GM10266 (cell line): ENCODE data around the gene PCDH9.

Source experiments
- DNase-seq: peaks from one replicate; pipeline ENCODE4 v3.0.0; 2012; ENCODE audit errors: extremely low spot score
- CTCF ChIP-seq: IDR thresholded peaks from 2 replicates; pipeline ENCODE4 v1.5.1; 2012; ENCODE audit warnings: mild to moderate bottlenecking, low read depth; ENCODE audit not compliant: control insufficient read depth, insufficient read depth; ENCODE audit errors: missing control alignments

PCDH9 gene

GRCh38 chr13:66716538-66716937 is 513.6 kb downstream of the PCDH9 start:
- no peak for DNase-seq
- no peak for TF ChIP-seq CTCF

GRCh38 chr13:66714795-66715194 is 515.3 kb downstream of the PCDH9 start:
- no peak for DNase-seq
- TF ChIP-seq CTCF: no peak

DNA sequence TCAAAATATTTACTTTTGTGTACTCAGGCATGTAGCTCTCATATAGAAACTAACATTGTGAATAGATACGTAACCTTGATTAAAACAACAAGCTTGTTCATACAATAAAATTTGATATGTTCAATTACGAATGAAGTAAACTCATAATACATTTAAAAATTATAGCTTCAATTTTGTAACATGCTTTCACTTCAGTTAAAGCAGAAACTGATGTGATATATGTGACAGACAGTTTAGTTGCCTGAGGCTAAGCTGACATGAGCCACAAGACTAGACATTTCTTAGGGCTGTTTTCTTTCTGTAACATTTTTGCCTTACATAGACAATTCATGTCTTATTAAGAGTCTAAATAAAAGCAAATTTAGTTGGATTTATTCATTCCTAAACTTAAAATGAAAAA is 526.0 kb downstream of the PCDH9 start:
- DNase-seq: no peak
- no peak for TF ChIP-seq CTCF

DNA sequence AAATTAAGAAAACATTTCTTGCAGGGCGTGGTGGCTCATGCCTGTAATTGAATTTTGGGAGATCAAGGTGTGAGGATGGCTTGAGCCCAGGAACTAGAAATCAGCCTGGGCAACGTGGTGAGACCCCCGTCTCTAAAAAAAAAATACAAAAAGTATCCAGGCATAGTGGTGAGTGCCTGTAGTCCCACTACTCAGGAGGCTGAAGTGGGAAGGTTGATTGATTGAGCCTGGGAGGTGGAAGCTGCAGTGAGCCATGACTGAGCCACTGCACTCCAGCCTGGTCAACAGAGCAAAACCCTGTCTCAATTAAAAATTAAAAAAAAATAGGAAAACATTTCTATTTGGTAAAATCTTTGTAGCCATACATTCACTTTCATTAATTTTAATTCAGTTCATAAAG is 526.5 kb downstream of the PCDH9 start:
- no peak for DNase-seq
- TF ChIP-seq CTCF: no peak

DNA sequence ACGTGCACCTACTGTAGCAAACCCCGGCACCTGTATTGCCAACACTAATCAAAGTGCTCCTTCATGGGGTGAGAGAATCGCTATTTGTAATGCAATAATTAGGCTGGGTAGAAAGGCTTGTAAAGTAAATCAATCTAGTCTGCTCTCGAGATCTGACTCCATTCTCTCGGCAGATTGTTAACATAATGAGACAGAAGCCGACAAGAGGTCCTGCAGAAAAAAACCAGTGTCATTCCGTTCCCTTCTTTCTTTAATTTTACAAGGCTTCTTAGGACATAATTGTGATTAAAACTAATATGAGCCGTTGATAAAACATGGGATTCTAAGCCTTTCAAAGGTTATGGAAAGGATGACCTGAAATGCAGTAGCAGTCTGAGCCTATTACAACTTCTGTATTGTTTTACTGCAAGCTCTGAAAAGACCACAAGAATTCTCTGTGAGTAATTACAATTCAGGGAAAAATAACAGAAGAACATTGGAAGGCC is 530.0 kb downstream of the PCDH9 start:
- DNase-seq: no peak
- no peak for TF ChIP-seq CTCF

DNA sequence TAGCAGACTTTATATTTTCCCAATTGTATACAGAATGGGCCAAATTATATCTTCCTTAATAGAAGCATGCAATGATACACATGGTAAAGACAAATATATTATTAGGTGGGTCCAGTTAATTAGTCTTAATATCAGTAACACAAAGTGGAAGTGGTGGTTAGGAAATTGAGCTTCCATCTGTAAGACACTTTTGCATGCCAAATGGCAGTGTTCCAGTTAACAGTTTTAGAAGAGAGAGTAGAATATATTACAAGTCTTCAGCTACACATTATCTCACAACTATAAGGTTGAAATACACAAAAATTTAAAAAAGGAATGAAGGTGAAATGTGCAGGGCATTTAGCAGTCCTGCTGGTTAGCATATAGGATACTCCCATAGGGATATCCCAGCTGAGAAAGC is 536.5 kb downstream of the PCDH9 start:
- no peak for DNase-seq
- no peak for TF ChIP-seq CTCF

GRCh38 chr13:66691149-66691548 is 539.0 kb downstream of the PCDH9 start:
- DNase-seq: no peak
- TF ChIP-seq CTCF: no peak

- no peak for DNase-seq
- no peak for TF ChIP-seq CTCF
Measured at GRCh38 chr13:66689628-66690027, 540.5 kb downstream of the PCDH9 start.
